IMR-90 (cell line): Measurements from ENCODE around the gene PMEPA1. TPM values are rescaled to one million over a fixed set of nuclear protein-coding genes. Genes with fewer than 3 reads are reported as not detected.

Experiments
- ATAC-seq: fragments of 200-7000 bp; cut with Tn5 transposase; 2 replicates; pipeline ENCODE4 v1.9.1; 2020; ENCODE audit warnings: low read depth, mild to moderate bottlenecking, moderate library complexity
- BruUV-seq: library from RNA; stranded (reverse); fragments of 400-500 nt; replicated peaks from 2 replicates; lab custom pipeline; 2021; lab: Mats Ljungman, UMichigan
- CTCF ChIA-PET: fragments of 300-600 bp; formaldehyde crosslinking; extraction: SDS; loops from one replicate; lab custom pipeline; 2021; ENCODE audit warnings: antibody characterized with exemption; lab: Yijun Ruan, JAX
- POLR2A ChIA-PET: fragments of 300-600 bp; sonication (Branson Sonifier 250); formaldehyde crosslinking; loops from one replicate; lab custom pipeline; 2022; ENCODE audit warnings: antibody characterized with exemption; ENCODE audit not compliant: unreplicated experiment; lab: Charles Lee
- DNase-seq: peaks from one replicate; pipeline ENCODE4 v3.0.0; 2013
- H2AFZ ChIP-seq: replicated peaks from 2 replicates; pipeline ENCODE3; 2013; ENCODE audit warnings: low read length, mild to moderate bottlenecking; ENCODE audit not compliant: poor library complexity
- H2AK5ac ChIP-seq: 2 replicates; pipeline ENCODE4 v1.6.1; 2013; ENCODE audit warnings: low read depth, low read length, inconsistent platforms
- H2AK9ac ChIP-seq: replicated peaks from 2 replicates; pipeline ENCODE3; 2013; ENCODE audit warnings: mild to moderate bottlenecking, low read depth, low read length, moderate library complexity; ENCODE audit not compliant: poor library complexity
- H2BK120ac ChIP-seq: 2 replicates; pipeline ENCODE4 v1.6.1; 2013; ENCODE audit warnings: low read depth, low read length, inconsistent platforms
- H2BK15ac ChIP-seq: 3 replicates; pipeline ENCODE4 v1.6.1; 2013; ENCODE audit warnings: low read depth, low read length, inconsistent platforms
- H2BK20ac ChIP-seq: 2 replicates; pipeline ENCODE4 v1.6.1; 2013; ENCODE audit warnings: low read depth, mild to moderate bottlenecking, inconsistent platforms, low read length, moderate library complexity
- H2BK5ac ChIP-seq: 2 replicates; pipeline ENCODE4 v1.6.1; 2013; ENCODE audit warnings: mild to moderate bottlenecking, low read depth, low read length, inconsistent platforms; ENCODE audit not compliant: poor library complexity, severe bottlenecking
- H3K14ac ChIP-seq: replicated peaks from 2 replicates; pipeline ENCODE4 v1.6.1; 2013; ENCODE audit warnings: low read depth, low read length, inconsistent platforms
- H3K18ac ChIP-seq: 2 replicates; pipeline ENCODE4 v1.6.1; 2013; ENCODE audit warnings: low read depth, low read length, control low read depth
- H3K23ac ChIP-seq: 2 replicates; pipeline ENCODE4 v1.6.1; 2013; ENCODE audit warnings: low read depth, low read length, inconsistent platforms
- H3K27ac ChIP-seq: 2 replicates; pipeline ENCODE4 v1.5.1; 2013; ENCODE audit warnings: mild to moderate bottlenecking, control low read depth, low read length; ENCODE audit not compliant: insufficient read depth
- H3K27me3 ChIP-seq: 2 replicates; pipeline ENCODE4 v1.6.1; 2013; ENCODE audit warnings: low read length; ENCODE audit not compliant: control insufficient read depth, insufficient read depth
- H3K36me3 ChIP-seq: 2 replicates; pipeline ENCODE4 v1.6.1; 2013; ENCODE audit warnings: low read length, mixed read lengths; ENCODE audit not compliant: control insufficient read depth, insufficient read depth
- H3K4ac ChIP-seq: 2 replicates; pipeline ENCODE4 v1.6.1; 2013; ENCODE audit warnings: low read depth, low read length, inconsistent platforms
- H3K4me1 ChIP-seq: 2 replicates; pipeline ENCODE4 v1.6.1; 2013; ENCODE audit warnings: low read length, mixed read lengths; ENCODE audit not compliant: control insufficient read depth, insufficient read depth
- H3K4me2 ChIP-seq: 2 replicates; pipeline ENCODE4 v1.6.1; 2013; ENCODE audit warnings: low read depth, mild to moderate bottlenecking, control low read depth, low read length, moderate library complexity
- H3K4me3 ChIP-seq: 2 replicates; pipeline ENCODE4 v1.5.1; 2013; ENCODE audit warnings: low read depth, mild to moderate bottlenecking, control low read depth, low read length, moderate library complexity; ENCODE audit not compliant: insufficient read depth
- H3K56ac ChIP-seq: 2 replicates; pipeline ENCODE4 v1.6.1; 2013; ENCODE audit warnings: low read length, inconsistent platforms; ENCODE audit not compliant: insufficient read depth; ENCODE audit errors: extremely low read depth
- H3K79me1 ChIP-seq, 2 experiments: 2 replicates each; pipeline ENCODE4 v1.6.1; 2013; ENCODE audit warnings: low read length in 2 of 2, inconsistent platforms in 1 of 2, low read depth in 1 of 2
- H3K9ac ChIP-seq: 2 replicates; pipeline ENCODE4 v1.6.1; 2013; ENCODE audit warnings: low read depth, low read length, control low read depth
- H3K9me1 ChIP-seq: 2 replicates; pipeline ENCODE4 v1.6.1; 2013; ENCODE audit warnings: low read length, inconsistent platforms; ENCODE audit not compliant: insufficient read depth
- H3K9me3 ChIP-seq: 2 replicates; pipeline ENCODE4 v1.6.1; 2013; ENCODE audit warnings: low read length; ENCODE audit not compliant: control insufficient read depth, insufficient read depth
- H4K20me1 ChIP-seq: 2 replicates; pipeline ENCODE4 v1.6.1; 2013; ENCODE audit warnings: low read length, inconsistent platforms; ENCODE audit not compliant: insufficient read depth
- H4K5ac ChIP-seq: 2 replicates; pipeline ENCODE4 v1.6.1; 2013; ENCODE audit warnings: mild to moderate bottlenecking, low read depth, low read length, control low read depth
- H4K8ac ChIP-seq, 2 experiments: 2 replicates each; pipeline ENCODE4 v1.6.1; 2013; ENCODE audit warnings: low read depth in 2 of 2, low read length in 2 of 2, control low read depth in 1 of 2, inconsistent platforms in 1 of 2
- H4K91ac ChIP-seq: 2 replicates; pipeline ENCODE4 v1.6.1; 2013; ENCODE audit warnings: low read depth, low read length, inconsistent platforms; ENCODE audit not compliant: insufficient read depth
- FOS ChIP-seq: fragments of 150-350 bp; IDR thresholded peaks from 2 replicates; pipeline ENCODE4 v1.6.1; 2016; ENCODE audit warnings: low read depth, low read length
- MAFK ChIP-seq: IDR thresholded peaks from 2 replicates; pipeline ENCODE4 v1.6.1; 2012; ENCODE audit warnings: low read depth, low read length, improper control_type of control experiment
- MAZ ChIP-seq: IDR thresholded peaks from 2 replicates; pipeline ENCODE4 v1.6.1; 2012; ENCODE audit warnings: low read depth, mild to moderate bottlenecking, low read length, improper control_type of control experiment, moderate library complexity, borderline replicate concordance
- SMC3 ChIP-seq: fragments of 150-350 bp; IDR thresholded peaks from 2 replicates; pipeline ENCODE4 v1.6.1; 2016; ENCODE audit warnings: low read depth, mild to moderate bottlenecking, antibody characterized with exemption, low read length, moderate library complexity
- WGBS, 2 experiments: methylation state at CpG; one replicate each; pipeline versions ENCODE4 v1.1.5 to v1.1.7; 2013; ENCODE audit warnings: missing lambda C conversion rate in 2 of 2; ENCODE audit not compliant: insufficient read length in 1 of 2; ENCODE audit errors: extremely low coverage in 2 of 2; 5-methylcytosine and 5-hydroxymethylcytosine counted together
- dilution Hi-C: fragments of 300-500 bp; cut with HindIII; formaldehyde crosslinking; loops from one replicate; pipeline ENCODE4 v1.14.3; 2018; ENCODE audit warnings: low sequenced_read_pairs; ENCODE audit not compliant: unreplicated experiment
- in situ Hi-C: fragments of 300-500 bp; cut with MboI; formaldehyde crosslinking; loops from 3 replicates; pipeline ENCODE4 v1.14.3; 2019; ENCODE audit warnings: low sequenced_read_pairs, inconsistent platforms, mixed read lengths
- intact Hi-C: fragments of 100-400 bp; cut with micrococcal nuclease; formaldehyde crosslinking; loops from 2 replicates; pipeline ENCODE4 v1.10.0; 2022
- polyA plus RNA-seq, 3 experiments: library from polyadenylated mRNA; depleted of rRNA; stranded (reverse); fragments of >200 nt; gene quantifications; 2 replicates each; pipeline ENCODE4 v1.2.3, GENCODE V29; 2012; ENCODE audit warnings: low replicate concordance in 1 of 3
- total RNA-seq: library from RNA; depleted of rRNA; stranded (reverse); fragments of >200 nt; gene quantifications from 2 replicates; pipeline ENCODE4 v1.2.3, GENCODE V29; 2012

PMEPA1 gene
- total and polyA plus RNA-seq, 2 of the 4 experiments (the other 2 are of a cell fraction): 2.0 to 6.9 TPM

GRCh38 chr20:57716202-57716601 is 6.4 kb upstream of the PMEPA1 start:
- ATAC-seq (peak; percentile 5; the same call in 1 of the 2 replicates), DNase-seq (peak; percentile 81)
- Histone ChIP-seq H2BK20ac (no peak overlapping the region; the same call in 1 of the 2 replicates), H3K9me1 (peaks cover 19% of the 10 kb centered on the region), H2BK120ac (peak overlapping the region; percentile 10; the same call in 1 of the 2 replicates), H4K8ac (peak overlapping the region in 1 of 2 experiments; percentile 26; a peak in 1 of 4 replicates), H2AFZ (peak overlapping the region; percentile 6), H2AK9ac (no peak overlapping the region), H3K79me1 (no peaks in the 10 kb centered on the region), H2BK15ac (peak overlapping the region; percentile 6; the same call in 1 of the 3 replicates), H3K36me3 (no peaks in the 10 kb centered on the region), H3K18ac (peak overlapping the region; percentile 43; the same call in 1 of the 2 replicates), H3K56ac (no peak overlapping the region), H3K23ac (no peak overlapping the region), H4K5ac (no peak overlapping the region), H3K4ac (peak overlapping the region; percentile 38), H4K91ac (peak overlapping the region; percentile 26), H3K27me3 (peaks cover 4% of the 10 kb centered on the region; the same call in 1 of the 2 replicates), H3K9me3 (no peaks in the 10 kb centered on the region), H4K20me1 (no peaks in the 10 kb centered on the region), H3K4me3 (no peak overlapping the region), H2BK5ac (peak overlapping the region; percentile 29), H2AK5ac (peak overlapping the region; percentile 54; the same call in 1 of the 2 replicates), H3K9ac (no peak overlapping the region), H3K27ac (no peak overlapping the region), H3K4me2 (no peak overlapping the region), H3K14ac (no peak overlapping the region), H3K4me1 (peaks cover 18% of the 10 kb centered on the region)
- ChIA-PET POLR2A (no interaction called here), CTCF (no interaction called here)
- TF ChIP-seq MAFK (no peak), FOS (peak; percentile 82), SMC3 (no peak), MAZ (no peak)
- WGBS, 2 experiments: no CpG with 5 or more reads among the region's 3 CpGs
- no TSS peak for BruUV-seq
- intact Hi-C loops (no loop called here), in situ Hi-C loops (no loop called here), dilution Hi-C loops (no loop called here)
